Right forelimb (tissue), 1 donor: ENCODE results near the gene PIGT.

Source experiments
- DNase-seq: peaks from one replicate; pipeline ENCODE4 v3.0.0-alpha.2; 2018

Gene PIGT

GRCh38 chr20:45432294-45432693 is 16.4 kb downstream of the PIGT start:
- no peak for DNase-seq

GRCh38 chr20:45433316-45433715 is 17.4 kb downstream of the PIGT start:
- DNase-seq, result no peak

GRCh38 chr20:45433976-45434375 is 18.0 kb downstream of the PIGT start:
- DNase-seq, result no peak

- peak; percentile 87 for DNase-seq
Observed at GRCh38 chr20:45436732-45437485, 21.0 kb downstream of the PIGT start.

GRCh38 chr20:45440424-45440823 is 24.5 kb downstream of the PIGT start:
- no peak for DNase-seq

- DNase-seq, result no peak
Observed at GRCh38 chr20:45440891-45441685, 25.1 kb downstream of the PIGT start.

- no peak for DNase-seq
Observed at GRCh38 chr20:45441746-45442145, 25.8 kb downstream of the PIGT start.

- no peak for DNase-seq
Observed at GRCh38 chr20:45444050-45444449, 28.1 kb downstream of the PIGT start.

- DNase-seq, result no peak
Observed at GRCh38 chr20:45445805-45446562, 30.0 kb downstream of the PIGT start.

GRCh38 chr20:45448270-45448669 is 32.3 kb downstream of the PIGT start:
- no peak for DNase-seq

GRCh38 chr20:45449528-45449927 is 33.6 kb downstream of the PIGT start:
- no peak for DNase-seq

- DNase-seq, result no peak
Observed at GRCh38 chr20:45450097-45450818, 34.3 kb downstream of the PIGT start.

GRCh38 chr20:45452238-45452637 is 36.3 kb downstream of the PIGT start:
- no peak for DNase-seq

- no peak for DNase-seq
Observed at GRCh38 chr20:45452772-45453691, 37.1 kb downstream of the PIGT start.

GRCh38 chr20:45456632-45457031 is 40.7 kb downstream of the PIGT start:
- DNase-seq, result no peak

GRCh38 chr20:45459606-45460005 is 43.7 kb downstream of the PIGT start:
- DNase-seq, result no peak

GRCh38 chr20:45461225-45461624 is 45.3 kb downstream of the PIGT start:
- no peak for DNase-seq

GRCh38 chr20:45462711-45463509 is 47.0 kb downstream of the PIGT start:
- DNase-seq, result no peak

- DNase-seq, result no peak
Observed at GRCh38 chr20:45463709-45464108, 47.8 kb downstream of the PIGT start.

GRCh38 chr20:45465491-45466266 is 49.7 kb downstream of the PIGT start:
- DNase-seq, result no peak
